GM19238 (cell line): ENCODE data around the gene TTC39B.

Source experiments
- DNase-seq: peaks from one replicate; pipeline ENCODE4 v3.0.0; 2011; ENCODE audit warnings: low spot score; ENCODE audit not compliant: insufficient read length

The TTC39B gene

GRCh38 chr9:15180124-15180523 is 126.9 kb downstream of the TTC39B start:
- no peak for DNase-seq

GRCh38 chr9:15178631-15179030 is 128.4 kb downstream of the TTC39B start:
- no peak for DNase-seq

GRCh38 chr9:15176836-15177235 is 130.2 kb downstream of the TTC39B start:
- DNase-seq: no peak

- DNase-seq: no peak
Measured at GRCh38 chr9:15163931-15164330, 143.1 kb downstream of the TTC39B start.

GRCh38 chr9:15161753-15162152 is 145.3 kb downstream of the TTC39B start:
- DNase-seq: no peak

- DNase-seq: no peak
Measured at GRCh38 chr9:15160673-15161072, 146.3 kb downstream of the TTC39B start.

- DNase-seq: no peak
Measured at GRCh38 chr9:15158064-15158463, 149.0 kb downstream of the TTC39B start.

- no peak for DNase-seq
Measured at GRCh38 chr9:15157381-15157780, 149.6 kb downstream of the TTC39B start.

GRCh38 chr9:15156241-15156640 is 150.8 kb downstream of the TTC39B start:
- no peak for DNase-seq

GRCh38 chr9:15155826-15156225 is 151.2 kb downstream of the TTC39B start:
- no peak for DNase-seq

- DNase-seq: no peak
Measured at GRCh38 chr9:15155323-15155722, 151.7 kb downstream of the TTC39B start.

- no peak for DNase-seq
Measured at GRCh38 chr9:15154677-15155076, 152.3 kb downstream of the TTC39B start.

- no peak for DNase-seq
Measured at GRCh38 chr9:15153961-15154360, 153.1 kb downstream of the TTC39B start.

GRCh38 chr9:15150939-15151338 is 156.1 kb downstream of the TTC39B start:
- DNase-seq: no peak

- DNase-seq: no peak
Measured at GRCh38 chr9:15149450-15149849, 157.6 kb downstream of the TTC39B start.

GRCh38 chr9:15146268-15146700 is 160.7 kb downstream of the TTC39B start:
- no peak for DNase-seq

GRCh38 chr9:15144622-15145061 is 162.4 kb downstream of the TTC39B start:
- no peak for DNase-seq

- peak; percentile 27 for DNase-seq
Measured at GRCh38 chr9:15142878-15143534, 164.0 kb downstream of the TTC39B start.

GRCh38 chr9:15140051-15140450 is 167.0 kb downstream of the TTC39B start:
- DNase-seq: no peak

GRCh38 chr9:15139469-15139868 is 167.5 kb downstream of the TTC39B start:
- no peak for DNase-seq

GRCh38 chr9:15138357-15138686 is 168.7 kb downstream of the TTC39B start:
- DNase-seq: no peak

- no peak for DNase-seq
Measured at GRCh38 chr9:15137658-15138356, 169.2 kb downstream of the TTC39B start.

GRCh38 chr9:15137089-15137488 is 169.9 kb downstream of the TTC39B start:
- DNase-seq: no peak
